ENCODE results near the gene SEMA3D.

SEMA3D gene

DNA sequence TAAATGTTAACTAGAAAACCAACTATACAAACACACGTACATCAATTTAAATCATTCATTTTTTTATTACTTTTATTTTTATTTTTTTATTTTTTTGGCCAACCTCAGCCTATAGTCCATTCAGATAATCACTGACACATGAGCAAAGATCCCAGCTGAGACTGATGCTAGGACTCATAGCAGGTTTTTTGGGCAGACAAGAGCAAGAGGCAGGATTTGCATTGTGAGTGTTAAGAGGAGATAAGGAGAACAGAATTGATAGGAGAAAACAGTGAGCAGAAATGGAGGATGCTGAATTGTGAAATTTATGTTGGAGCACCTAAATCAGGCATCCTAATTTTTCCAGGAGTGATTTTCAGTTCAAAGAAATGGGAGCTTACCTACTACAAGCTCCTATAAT, 240.3 kb downstream of the SEMA3D start:
- no peaks in the 10 kb centered on the region for H3K36me3 ChIP-seq (ENCODE audit: control insufficient read depth in 1 of 2, insufficient read depth in 2 of 2, low read length in 2 of 2)

More for the DNA sequence above, 240.3 kb downstream of the SEMA3D start:
- H3K9me3 ChIP-seq (ENCODE audit: control insufficient read depth in 1 of 2, low read length in 2 of 2) = no peaks in the 10 kb centered on the region
- no peaks in the 10 kb centered on the region for H3K27me3 ChIP-seq (ENCODE audit: low read depth, low read length)
- no peak overlapping the region for H3K4me3 ChIP-seq (ENCODE audit: low read depth in 1 of 2, low read length in 2 of 2)
- H3K27ac ChIP-seq (ENCODE audit: low read length) = no peak overlapping the region
- H3K4me1 ChIP-seq (ENCODE audit: control insufficient read depth in 1 of 2, insufficient read depth in 2 of 2, low read length in 2 of 2) = no peaks in the 10 kb centered on the region
